RPMI8226 (cell line): Measurements from ENCODE around the gene VSNL1.

Source experiments
- DNase-seq: peaks from one replicate; pipeline ENCODE4 v3.0.0-alpha.2; 2015

The VSNL1 gene

GRCh38 chr2:17584689-17585088 is 44.2 kb downstream of the VSNL1 start:
- DNase-seq: no peak

- DNase-seq: no peak
Measured at GRCh38 chr2:17587469-17587868, 47.0 kb downstream of the VSNL1 start.

GRCh38 chr2:17588031-17588430 is 47.5 kb downstream of the VSNL1 start:
- DNase-seq: no peak

- no peak for DNase-seq
Measured at GRCh38 chr2:17589406-17590035, 49.0 kb downstream of the VSNL1 start.

- DNase-seq: no peak
Measured at GRCh38 chr2:17590342-17590911, 49.9 kb downstream of the VSNL1 start.

- no peak for DNase-seq
Measured at GRCh38 chr2:17591846-17592245, 51.4 kb downstream of the VSNL1 start.

GRCh38 chr2:17592731-17593409 is 52.4 kb downstream of the VSNL1 start:
- no peak for DNase-seq

- DNase-seq: no peak
Measured at GRCh38 chr2:17593445-17593840, 52.9 kb downstream of the VSNL1 start.

GRCh38 chr2:17593841-17594491 is 53.5 kb downstream of the VSNL1 start:
- no peak for DNase-seq

GRCh38 chr2:17594533-17595401 is 54.3 kb downstream of the VSNL1 start:
- DNase-seq: no peak

GRCh38 chr2:17599617-17600016 is 59.1 kb downstream of the VSNL1 start:
- DNase-seq: no peak

- no peak for DNase-seq
Measured at GRCh38 chr2:17600556-17601204, 60.2 kb downstream of the VSNL1 start.

- no peak for DNase-seq
Measured at GRCh38 chr2:17604050-17604449, 63.6 kb downstream of the VSNL1 start.

- DNase-seq: no peak
Measured at GRCh38 chr2:17605696-17606095, 65.2 kb downstream of the VSNL1 start.

- DNase-seq: no peak
Measured at GRCh38 chr2:17606851-17607250, 66.4 kb downstream of the VSNL1 start.

GRCh38 chr2:17607379-17607778 is 66.9 kb downstream of the VSNL1 start:
- DNase-seq: no peak

GRCh38 chr2:17608251-17608650 is 67.8 kb downstream of the VSNL1 start:
- DNase-seq: no peak

- no peak for DNase-seq
Measured at GRCh38 chr2:17610521-17610920, 70.0 kb downstream of the VSNL1 start.

GRCh38 chr2:17611036-17611435 is 70.5 kb downstream of the VSNL1 start:
- DNase-seq: no peak

GRCh38 chr2:17614174-17614930 is 73.9 kb downstream of the VSNL1 start:
- no peak for DNase-seq

- DNase-seq: no peak
Measured at GRCh38 chr2:17615147-17615546, 74.7 kb downstream of the VSNL1 start.
